Stimulated activated CD4-positive, alpha-beta T cell treated with anti-CD3 and anti-CD28 coated beads, Interleukin-4, amount 100 ng/mL, for 1 hour (primary cell): ENCODE data around the gene CCDC57.

ENCODE experiments used
- DNase-seq: peaks from one replicate; pipeline ENCODE4 v3.0.0-alpha.2; 2020

Gene CCDC57

DNA sequence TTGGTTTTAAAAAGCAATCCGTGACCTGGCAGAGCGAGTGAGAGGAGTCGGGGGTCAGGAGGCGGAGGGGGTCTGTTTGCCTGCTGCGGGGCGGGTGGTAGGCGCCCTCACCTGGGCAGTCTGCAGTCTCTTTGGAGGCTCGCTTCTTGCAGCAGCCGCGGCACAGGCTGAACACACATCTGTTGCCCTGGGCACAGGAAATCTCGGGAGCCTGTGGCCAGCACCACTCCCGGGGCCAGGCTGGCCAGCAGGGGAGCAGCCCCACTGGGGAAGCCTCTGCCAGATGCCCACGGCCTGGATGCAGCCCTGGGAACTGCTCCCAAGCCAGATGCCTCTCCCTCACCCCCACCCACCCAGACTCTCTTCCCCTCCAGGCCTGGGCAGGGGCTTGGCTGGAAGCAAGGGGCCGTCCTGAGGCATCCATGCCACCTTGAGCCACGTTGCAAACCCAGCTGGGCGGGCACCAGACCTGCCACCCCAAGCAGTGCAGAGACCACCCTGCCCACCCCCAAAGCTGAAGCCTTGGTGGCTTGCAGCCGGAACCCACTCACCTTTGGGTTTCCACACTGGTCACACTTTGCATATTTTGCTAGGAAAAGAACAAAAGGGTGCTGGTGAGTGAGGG, 154.3 kb downstream of the CCDC57 start:
- DNase-seq, result peak; percentile 2

DNA sequence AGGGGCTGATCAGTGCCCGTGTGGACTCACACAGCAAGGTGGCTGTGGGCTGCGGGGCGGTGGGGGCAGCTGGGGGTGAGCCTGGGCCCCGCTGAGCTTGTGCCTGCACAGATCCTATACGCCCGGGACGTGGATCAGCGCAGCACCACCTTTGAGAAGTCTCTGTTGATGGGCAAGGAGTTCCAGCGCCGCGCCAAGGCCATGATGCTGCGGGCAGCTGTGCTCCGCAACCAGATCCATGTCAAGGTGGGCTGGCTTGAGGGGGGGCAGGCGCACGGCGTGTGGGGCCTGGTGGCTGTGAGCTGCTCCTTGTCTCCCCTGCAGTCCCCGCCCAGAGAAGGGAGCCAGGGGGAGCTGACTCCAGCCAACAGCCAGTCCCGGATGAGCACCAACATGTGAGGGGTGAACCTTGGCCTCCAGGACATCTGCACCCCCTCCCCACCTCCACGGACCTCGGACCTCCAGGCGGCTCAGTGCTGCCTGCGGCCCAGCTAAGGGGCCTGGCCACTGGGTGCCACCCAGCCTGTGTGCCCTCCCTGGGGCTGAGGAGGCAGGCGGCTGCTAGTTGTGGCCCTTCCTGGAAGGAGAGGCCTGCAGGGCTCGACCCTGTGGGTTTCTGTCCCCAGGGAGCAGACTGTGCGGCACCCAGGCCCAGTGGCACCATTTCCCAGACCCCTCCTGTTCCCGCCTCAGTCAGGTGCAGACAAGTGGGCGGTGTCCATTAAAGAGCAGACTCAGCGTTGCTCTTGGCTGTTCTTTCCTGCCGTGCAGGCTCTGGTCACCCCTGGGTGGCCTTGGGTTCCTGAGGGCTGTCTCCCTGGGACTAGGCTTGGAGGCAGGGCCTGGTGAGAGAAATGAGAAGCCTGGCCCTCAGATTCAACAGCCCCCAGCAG, 155.7 kb downstream of the CCDC57 start:
- peak; percentile 9 for DNase-seq

DNA sequence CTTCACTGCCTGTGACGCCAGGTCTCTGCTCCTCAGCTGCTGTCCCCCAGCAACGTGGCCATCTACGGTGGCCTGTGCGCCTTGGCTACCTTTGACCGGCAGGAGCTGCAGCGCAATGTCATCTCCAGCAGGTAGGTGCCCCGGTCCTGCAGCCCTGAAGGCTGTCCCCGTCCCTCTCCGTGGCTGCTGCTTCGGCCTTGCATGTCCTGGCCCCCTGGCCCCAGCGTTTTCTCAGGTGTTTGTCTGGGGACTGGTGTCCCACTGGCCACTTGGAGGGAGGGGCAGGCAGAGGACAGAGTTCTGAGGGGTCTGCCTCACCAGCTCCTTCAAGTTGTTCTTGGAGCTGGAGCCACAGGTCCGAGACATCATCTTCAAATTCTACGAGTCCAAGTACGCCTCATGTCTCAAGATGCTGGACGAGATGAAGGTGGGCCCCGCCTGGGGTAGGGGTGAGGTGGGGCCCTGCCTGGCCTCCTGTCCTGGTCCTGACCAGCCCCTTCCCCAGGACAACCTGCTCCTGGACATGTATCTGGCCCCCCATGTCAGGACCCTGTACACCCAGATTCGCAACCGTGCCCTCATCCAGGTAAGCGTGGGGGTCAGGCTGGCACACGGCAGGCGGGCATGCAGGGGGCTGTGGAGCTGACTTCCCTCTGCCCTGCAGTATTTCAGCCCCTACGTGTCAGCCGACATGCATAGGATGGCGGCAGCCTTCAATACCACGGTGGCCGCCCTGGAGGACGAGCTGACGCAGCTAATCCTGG, 156.5 kb downstream of the CCDC57 start:
- peak; percentile 7 for DNase-seq

DNA sequence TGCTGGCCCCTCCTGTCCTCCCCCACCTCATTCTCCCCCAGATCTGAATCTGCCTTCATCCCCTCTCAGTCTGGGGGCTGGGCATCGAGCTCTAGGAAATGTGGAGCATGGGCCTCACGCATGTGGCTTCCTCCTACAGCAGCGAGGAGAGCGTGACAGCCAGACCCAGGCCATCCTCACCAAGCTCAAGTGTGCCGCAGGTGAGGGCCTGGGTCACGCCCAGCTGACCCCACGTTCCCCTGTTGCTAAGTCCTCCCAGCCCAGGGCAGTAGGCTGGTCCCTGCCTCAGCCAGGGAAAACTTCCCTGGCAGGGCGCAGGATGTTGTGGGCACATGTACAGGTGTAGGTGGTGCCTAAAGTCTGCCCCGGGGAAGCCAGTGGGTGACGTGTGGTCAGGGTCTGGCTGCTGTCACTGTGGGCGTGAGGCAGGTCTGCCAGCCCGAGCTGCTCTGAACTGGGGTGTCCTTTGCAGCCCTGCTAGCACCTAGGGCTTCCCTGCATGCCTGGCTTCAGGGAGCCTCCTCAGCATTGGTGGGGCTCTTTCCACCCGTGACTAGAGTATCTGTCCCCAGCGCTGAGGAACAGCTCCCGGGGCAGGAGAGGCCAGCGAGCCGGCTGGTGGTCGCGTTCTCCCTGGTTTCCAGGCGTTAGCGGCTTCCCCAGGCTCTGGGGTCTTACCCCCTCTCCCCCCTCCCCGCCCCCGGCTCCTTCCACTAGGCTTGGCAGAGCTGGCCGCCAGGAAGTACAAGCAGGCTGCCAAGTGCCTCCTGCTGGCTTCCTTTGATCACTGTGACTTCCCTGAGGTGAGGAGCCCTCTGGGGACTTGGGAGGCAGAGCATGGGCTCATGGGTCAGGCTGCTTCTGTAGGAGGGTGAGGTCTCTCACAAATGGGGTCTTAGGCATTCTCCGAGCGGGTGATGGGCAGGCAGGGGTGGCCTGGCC, 157.3 kb downstream of the CCDC57 start:
- no peak for DNase-seq

DNA sequence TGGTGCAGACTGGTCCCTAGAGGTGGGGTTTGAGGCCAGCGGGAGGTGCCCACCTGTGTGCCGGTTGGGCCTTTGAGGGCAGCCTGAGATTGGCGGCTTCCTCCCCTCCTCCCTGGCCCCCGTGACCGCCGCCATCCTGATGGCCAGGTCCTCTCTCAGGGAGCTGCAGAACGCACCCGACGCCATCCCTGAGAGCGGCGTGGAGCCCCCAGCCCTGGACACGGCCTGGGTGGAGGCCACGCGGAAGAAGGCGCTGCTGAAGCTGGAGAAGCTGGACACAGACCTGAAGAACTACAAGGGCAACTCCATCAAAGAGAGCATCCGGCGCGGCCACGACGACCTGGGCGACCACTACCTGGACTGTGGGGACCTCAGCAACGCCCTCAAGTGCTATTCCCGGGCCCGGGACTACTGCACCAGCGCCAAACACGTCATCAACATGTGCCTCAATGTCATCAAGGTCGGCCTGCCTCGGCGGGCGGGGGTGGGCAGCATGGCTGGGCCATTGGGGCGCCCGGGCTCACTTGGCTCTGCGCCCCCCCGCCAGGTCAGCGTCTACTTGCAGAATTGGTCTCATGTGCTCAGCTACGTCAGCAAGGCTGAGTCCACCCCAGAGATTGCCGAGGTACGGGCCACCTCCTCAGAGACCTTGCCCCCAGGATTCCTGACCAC, 158.2 kb downstream of the CCDC57 start:
- no peak for DNase-seq

DNA sequence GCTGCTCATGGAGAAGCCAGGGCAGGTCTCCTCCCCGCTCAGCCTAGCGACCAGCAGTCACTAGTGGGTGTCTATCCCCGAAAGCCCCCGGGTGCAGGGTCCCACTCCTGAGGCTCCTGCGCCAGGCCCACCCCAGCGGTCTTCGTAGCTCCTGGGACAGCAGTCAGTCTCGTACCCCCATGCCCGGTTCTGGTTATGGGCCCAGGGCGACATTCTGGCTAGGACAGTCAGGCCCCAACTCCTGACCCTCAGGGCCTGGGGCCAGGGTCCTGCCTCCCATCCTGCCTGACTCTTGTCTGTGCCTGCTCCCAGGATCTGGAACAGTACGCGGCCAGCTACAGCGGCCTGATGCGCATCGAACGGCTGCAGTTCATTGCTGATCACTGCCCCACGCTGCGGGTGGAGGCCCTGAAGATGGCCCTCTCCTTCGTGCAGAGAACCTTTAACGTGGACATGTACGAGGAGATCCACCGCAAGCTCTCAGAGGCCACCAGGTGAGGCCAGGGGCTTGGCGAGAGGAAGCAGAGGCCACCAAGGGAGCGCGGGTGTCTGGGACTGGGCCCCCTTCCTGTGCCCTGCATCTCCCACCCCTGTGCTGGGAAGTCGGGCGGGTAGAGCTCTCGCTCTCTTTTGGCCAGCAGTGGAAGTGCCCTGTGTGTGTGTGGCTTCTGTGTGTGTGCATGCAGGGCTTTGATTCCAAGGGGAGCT, 158.9 kb downstream of the CCDC57 start:
- DNase-seq, result peak; percentile 2

DNA sequence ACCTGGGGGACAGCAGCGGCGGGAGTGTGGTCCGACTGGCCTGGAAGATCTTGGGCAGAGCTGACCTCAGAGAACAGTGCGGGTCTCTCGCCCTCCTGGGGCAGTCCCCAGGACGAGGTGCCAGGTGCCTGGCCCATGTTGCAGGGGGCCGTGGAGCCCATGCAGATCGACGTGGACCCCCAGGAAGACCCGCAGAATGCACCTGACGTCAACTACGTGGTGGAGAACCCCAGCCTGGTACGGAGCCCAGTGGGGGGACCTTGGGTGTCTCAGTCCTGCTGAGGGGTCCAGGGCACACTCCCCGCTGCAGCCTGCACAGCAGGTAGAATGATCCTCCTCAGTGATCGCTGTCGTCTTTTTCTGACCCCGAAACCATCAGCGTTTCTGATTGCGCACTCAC, 159.5 kb downstream of the CCDC57 start:
- DNase-seq, result no peak

DNA sequence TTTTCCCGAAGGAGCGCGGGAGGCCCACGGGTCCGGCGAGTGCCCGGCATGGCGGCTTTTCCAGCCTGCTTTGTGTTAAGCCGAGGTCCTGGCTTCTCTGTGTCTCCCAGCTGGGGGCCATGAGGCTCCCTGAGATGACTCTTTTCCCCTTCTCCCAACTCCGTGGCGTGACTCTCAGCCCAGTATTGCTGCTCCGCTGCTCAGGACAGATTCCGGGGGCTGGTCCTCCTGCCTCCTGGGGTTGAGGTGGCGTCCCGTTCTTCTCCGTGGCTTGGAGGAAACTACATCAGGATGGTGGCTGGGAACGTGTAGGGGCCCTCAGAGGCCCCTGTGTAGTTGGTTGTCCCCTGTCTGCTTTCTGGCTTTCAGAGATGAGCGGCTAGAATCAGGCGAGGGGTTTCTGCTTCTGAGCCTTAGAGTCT, 160.0 kb downstream of the CCDC57 start:
- DNase-seq, result no peak

DNA sequence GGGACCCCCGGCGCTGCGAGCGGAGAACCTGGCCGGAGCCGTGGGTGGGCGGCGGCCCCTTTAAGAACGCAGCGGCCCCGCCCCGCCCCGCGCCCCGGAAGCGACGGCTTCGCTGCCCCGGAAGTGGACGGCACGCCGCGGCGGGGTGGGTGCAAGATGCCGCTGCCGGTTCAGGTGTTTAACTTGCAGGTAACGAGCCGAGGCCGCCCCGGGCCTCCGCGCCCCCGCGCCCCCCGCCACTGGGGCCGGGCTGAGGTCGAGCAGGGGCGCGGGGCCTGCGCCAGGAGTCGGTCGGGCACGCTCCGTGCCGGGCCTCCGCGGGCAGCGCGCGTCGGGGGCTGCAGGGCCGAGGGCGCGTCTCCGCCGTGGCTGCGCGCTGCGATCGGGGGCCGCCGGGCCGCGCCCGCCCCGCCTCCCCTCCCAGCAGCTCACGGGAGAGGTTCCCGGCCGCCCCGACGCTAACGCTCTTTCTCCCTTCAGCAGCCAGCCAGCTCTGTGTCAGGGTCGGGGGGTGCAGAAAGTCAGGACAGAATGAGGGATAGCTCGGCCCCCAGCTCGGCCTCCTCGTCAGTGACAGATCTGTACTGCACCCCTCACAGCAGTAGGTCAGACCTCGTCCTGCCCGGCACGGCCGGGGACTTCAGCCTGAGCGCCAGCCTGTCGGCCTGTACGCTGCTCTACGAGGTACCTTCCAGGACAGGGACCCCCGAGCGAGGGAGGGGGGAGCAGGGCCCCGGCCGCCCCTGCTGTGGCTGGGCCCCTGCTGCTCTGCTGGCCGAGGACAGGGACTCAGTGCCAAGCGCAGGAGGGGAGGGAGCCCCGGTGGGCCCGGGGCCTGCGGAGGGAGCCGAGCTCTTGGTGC, 160.6 kb downstream of the CCDC57 start, which contains the start of the genes GPS1 and RFNG:
Gene GPS1 (plus strand): TSS at position 123 of the 862 bp plus-strand sequence. CDS start 34 bp downstream, at position 157.
Gene RFNG (minus strand): TSS at position 36 of the 862 bp plus-strand sequence. CDS start 45 bp downstream, outside the sequence.
- DNase-seq, result peak; percentile 89
